NT2/D1 (cell line): ENCODE data around the gene UBR4.

ENCODE experiments used
- YY1 ChIP-seq: IDR thresholded peaks from 2 replicates; pipeline ENCODE4 v1.6.1; 2011; ENCODE audit not compliant: insufficient read length, insufficient read depth
- ZNF274 ChIP-seq: IDR thresholded peaks from 2 replicates; pipeline ENCODE4 v1.6.1; 2011; ENCODE audit warnings: mild to moderate bottlenecking, low read depth, low read length

DNA sequence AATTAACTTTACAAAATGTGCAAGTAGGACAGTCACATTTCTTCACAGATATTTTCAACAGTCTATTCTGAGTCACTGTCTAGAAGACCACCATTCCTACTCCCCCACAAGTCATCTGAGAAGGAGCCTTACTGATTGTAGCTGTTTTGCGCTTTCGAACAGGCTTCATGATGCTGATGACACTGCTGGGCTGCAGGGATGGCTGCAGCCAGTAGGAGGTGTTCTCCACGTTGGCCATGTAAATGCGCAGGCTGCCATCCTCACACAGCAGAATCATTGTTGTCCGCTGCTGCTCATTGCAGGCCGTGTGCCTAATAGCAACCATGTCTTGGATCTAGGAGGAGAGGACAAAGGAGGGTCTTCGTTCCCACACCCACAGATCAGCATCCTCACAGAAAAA lies 56.9 kb downstream of the UBR4 start:
- TF ChIP-seq YY1: no peak
- TF ChIP-seq ZNF274: no peak
